Hepatocyte (in vitro differentiated cells): Measurements from ENCODE around the gene IL9R.

ENCODE experiments used
- CTCF ChIP-seq: fragments of 200-600 bp; sonication (generic); IDR thresholded peaks from 2 replicates; pipeline ENCODE4 v1.5.1; 2016; ENCODE audit warnings: antibody characterized with exemption, mild to moderate bottlenecking; ENCODE audit not compliant: poor library complexity
- EZH2 ChIP-seq: fragments of 200-600 bp; sonication (generic); IDR thresholded peaks from 2 replicates; pipeline ENCODE4 v1.6.1; 2016; ENCODE audit warnings: antibody characterized with exemption, mild to moderate bottlenecking, borderline replicate concordance

GRCh38 chrX:155951237-155951789 is 46.2 kb upstream of the IL9R start:
- no peak for TF ChIP-seq CTCF
- no peak for TF ChIP-seq EZH2
